Suppressor macrophage (primary cell): ENCODE data around the gene RNASEH2A.
"Not testable (repeated sequence)": the region's sequence is repeated elsewhere in the genome, so short reads cannot be mapped to it uniquely, and the experiment has no call there.

Experiments
- DNase-seq, 4 experiments: peaks; one replicate each; pipeline ENCODE4 v3.0.0-alpha.2; 2020 to 2022

RNASEH2A gene

DNA sequence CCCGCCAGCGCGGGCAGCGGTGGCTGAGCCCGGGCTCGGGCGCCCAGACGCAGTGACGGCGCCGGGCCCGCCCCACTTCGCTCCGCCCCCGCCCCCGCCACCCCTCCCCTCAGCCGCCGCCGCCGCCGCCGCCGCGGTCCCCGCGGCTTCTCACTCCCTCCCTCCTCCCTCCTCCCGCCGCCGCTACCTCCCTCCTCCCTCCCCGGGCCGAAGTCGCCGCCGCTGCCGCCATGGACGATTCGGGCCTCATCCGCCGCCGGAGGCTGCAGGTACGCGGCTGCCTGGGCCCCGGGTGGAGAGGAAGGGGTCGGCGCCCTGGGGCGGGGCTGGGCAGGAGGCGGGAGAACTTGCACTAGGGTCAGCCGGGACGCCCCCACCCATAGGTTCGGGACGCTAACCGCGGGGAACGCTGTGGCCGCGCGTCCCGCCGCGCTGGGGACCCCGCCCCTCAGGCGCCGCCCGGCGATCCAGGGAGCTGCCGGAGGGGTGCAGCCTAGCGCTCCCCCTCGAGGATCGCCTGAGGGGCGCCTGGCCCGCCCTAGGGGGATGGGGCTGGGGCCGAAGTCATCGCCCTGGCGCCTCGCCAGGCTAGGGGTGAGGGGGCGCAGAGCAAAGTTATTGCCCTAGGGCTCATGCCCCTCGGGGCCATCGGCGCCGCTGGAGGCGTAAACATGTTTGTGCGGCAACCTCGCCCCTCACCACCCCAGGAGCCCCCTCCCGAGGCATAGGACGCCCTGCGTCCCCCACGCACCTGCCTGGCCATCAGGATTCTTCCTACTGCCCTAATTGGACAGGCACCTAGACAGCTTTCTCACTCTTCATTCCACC lies 27.6 kb downstream of the RNASEH2A start:
- DNase-seq = peak in 2 of 4 experiments; percentile 41 to 45

DNA sequence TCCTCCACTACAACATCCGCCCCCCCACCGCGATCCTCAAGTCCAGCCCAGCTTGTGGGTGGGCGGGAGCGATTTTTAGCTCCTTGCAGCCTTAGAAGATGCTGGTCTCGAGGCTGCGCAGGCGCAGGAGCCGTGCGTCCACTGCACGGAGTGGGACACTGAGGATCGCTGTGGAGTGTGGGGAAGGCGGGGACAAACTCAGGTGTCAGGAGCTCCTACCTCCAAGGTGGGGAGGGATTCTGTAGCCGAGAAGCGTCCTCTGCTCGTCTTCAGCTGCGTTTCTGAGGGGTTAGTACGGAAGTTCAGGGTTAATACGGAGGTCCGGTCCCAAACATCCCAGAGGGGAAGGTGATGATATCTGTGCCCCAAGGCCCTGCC lies 28.2 kb downstream of the RNASEH2A start, which contains the start of gene RTBDN:
RTBDN (minus strand) TSS at position 14 of the 378 bp plus-strand sequence. CDS start 4,600 bp downstream, outside the sequence.
- peak in 1 of 4 experiments; percentile 8 for DNase-seq

DNA sequence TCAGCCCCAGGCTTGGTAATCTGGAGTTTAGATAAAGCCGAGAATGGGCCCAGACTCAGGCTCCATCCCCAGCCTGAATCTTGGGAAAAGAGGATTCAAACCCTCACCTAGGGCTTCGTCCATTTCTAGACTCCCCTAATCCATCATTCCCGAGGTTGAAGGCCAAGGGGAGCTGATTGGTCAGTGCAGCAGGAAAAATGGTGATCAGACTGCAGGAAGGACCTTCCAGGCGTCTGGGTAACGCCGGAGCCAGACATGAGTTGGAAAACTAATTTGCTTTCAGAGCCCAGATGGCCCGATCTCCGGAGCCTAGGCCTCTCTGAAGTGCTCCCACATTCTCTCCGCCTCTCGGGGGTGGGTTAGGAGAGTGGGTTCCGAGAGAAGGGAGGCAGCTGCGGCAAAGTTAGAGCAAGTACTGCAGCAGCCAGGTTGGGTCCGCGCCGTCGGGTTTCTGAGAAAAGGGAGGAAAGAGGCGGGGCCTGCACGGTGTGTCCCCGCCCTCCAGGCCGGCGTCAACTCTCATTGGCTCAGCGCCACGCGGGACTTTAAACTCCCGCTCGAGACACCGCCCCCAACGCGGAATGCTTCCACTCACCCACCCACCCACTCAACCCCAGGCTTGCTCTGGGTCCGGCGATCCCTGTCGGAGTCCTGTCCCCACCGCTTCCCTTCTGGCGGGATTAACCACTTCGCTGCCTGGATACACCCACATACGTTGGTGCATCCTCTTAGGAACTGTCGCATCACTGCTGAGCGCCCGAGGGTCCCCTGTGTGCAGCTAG lies 28.8 kb downstream of the RNASEH2A start:
- peak in 1 of 4 experiments; percentile 37 for DNase-seq

DNA sequence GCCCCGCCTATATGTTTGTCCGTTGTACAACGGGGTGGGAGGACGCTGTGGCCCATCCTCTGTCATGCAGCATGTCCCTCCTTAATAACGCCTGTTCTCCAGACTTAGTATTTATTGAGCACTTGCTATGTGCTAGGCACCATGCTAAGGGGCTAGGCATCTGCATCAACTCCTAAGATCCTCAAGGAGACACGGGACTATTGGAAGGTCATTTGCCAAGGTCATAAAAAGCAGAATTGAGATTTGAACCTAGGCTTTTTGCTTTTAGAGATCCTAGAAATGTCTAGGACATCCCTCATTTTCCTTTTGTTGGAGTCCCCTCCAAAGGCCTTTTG lies 30.1 kb downstream of the RNASEH2A start:
- DNase-seq = no peak

DNA sequence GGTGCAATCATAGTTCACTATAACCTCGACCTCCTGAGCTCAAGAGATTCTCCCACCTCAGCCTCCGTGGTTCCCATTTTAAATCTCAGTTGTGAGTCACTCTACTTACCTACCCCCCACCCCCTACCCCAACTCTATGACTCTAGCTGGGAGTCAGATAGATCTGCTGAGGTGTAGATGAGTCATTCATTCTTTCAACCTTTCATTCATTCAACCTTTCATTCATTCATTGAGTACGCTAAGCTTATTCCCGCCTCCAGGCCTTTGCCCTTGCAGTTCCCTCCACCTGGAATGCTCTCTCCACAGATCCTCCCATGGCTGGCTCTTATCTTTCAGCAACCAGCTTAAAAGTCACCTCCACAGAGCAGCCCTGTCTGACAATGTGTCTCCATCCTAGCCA lies 30.8 kb downstream of the RNASEH2A start:
- no peak for DNase-seq

DNA sequence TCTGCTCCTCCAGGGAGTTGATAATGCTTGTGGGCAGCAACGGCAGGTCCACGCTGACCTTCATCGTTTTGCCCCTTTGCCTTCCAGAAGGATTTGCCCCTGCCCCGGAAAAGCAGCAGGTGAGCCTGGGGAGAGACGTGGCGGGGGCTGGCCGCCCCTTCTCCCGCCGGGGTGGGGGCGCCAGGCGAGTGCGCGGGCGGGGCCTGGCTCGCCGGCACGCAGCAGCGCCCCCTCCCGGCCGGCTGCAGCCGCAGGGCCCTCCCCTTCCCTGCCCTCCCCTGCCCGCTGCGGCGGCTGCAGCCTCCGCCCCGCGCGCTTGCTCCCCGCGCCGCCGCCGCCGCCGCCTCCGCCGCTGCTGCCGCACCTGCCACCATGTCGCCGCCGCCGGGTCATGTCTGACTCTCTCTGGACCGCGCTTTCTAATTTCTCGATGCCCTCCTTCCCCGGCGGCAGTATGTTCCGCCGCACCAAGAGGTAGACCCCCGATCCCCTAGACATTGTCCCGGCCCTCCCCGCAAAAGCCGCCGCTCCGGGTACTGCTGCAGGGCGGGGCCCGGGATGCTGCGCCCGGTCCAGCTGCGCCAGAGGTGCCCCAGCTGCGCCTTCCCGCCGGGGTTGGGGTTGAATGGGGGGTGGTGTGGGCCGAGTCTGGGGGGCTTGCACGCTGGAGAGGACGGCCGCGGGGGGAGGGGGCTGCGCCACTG lies 31.9 kb downstream of the RNASEH2A start, which contains the start of gene MAST1:
MAST1 (plus strand) TSS at position 334 of the 704 bp plus-strand sequence; CDS start at position 392, 58 bp downstream.
- peak; percentile 58 to 87 (median 67) for DNase-seq

DNA sequence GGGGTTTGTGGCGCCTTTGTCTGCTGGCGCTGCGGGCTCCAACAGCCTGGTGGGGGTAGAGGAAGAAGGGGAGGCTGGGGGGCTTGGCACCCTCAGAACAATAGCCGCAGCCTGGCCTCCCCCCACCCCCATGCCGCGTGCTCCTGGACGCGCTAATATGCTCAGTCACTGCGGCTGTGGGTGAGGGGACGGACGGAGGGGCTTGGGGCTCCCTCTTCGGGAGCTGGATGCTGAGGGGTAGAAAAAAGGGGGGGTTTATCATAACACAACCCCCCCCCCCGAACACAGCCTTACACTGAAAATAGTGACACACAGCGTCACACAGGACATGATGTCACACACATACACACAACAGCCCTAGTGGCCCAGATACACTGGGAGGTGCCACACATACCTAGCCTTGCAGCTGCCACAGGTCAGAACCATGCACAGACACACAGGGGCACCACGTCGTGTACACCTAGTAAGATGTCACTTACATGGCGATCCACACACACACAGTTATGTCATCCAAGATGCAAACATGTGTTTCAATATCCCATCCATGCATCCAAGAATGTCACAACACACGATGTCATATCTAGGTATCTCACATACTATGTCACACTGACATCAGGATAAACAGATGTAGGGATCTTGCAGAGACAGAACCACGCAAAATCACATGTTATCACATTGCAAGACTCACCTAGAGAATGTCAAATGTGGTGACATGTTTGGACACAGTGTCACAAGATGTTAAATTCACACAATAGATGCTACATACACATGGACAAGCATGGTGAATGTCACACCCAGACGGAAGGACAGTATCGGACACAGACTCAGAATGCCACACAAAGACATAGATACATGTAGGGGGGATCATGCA lies 32.7 kb downstream of the RNASEH2A start:
- no peak for DNase-seq

DNA sequence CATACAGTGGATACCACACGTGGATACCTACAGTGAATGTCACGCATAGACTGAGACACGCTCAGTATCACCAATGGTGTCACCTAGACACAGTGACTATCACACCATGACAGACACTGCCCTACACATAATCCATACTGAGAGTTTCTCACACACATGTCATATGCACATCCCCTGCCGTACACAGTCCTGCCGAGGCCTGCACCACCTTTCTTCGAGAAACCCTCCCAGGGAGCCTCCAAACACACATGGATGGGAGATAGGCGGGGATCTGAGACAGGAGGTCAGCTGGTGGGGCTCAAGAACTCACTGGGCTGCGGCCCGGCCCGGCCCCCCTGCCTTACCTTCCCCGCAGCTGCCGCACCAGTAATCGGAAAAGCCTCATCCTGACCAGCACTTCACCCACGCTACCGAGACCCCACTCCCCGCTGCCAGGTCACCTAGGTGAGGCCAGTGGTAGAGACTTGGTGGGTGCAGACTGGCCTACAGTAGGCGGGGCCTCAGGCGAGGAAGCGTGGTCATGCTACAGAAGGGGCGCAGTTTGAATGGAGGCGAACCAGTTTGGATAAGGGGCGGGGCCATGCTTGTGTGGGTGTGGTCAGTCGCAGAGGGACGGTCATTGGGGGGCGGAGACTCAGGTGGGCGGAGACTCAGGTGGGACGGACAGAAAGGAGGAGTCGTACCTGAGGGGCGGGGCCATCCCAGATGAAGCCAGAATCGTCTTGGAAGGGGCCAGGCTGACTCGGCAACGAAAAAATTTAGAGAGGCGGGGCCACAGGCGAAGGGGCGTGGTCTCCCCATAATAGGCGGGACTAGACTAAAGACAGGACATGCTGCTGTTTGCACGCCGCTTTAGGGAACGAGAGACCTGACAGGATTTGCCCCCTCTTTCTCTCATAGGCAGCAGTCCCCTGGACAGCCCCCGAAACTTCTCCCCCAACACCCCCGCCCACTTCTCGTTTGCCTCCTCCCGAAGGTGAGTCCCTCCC lies 34.0 kb downstream of the RNASEH2A start:
- peak; percentile 34 to 71 (median 50) for DNase-seq

DNA sequence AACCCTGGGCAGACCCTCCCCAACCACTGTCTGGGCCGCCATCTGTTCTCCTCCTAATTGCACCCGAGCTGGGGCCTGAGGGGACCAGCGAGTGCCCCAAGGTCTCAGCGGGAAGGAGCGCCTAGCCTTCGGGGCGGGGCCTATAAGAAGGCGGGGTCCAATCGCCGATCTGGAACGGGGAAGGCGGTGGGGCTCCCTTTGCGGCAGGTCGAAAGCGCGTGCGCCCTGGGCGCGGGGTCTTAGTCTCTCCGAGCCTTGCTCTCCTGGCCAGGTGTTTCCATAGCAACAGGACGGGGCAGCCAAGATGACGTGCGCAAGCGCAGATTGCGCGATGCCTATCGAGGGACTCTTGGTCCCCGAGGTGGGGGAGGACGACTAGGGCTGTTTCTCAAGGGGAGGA lies 34.7 kb downstream of the RNASEH2A start:
- DNase-seq = peak in 1 of 4 experiments; percentile 40

DNA sequence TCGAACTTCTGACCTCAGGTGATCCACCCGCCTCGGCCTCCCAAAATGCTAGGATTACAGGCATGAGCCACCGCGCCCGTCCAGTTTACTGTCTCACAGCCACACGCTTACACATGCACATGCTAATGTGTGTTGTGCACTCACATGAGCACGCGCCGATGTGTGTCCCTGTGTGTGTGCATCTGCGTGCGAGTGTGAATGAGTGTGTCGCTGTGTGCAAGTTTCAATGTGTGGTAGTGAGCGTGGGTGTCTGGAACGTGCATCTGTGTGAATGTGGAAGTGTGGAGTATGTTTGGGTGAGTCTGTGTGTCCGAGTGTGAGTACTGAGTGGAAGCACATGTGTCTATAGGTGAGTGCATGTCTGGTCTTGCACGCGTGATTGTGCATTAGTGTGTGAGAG lies 36.1 kb downstream of the RNASEH2A start:
- no peak for DNase-seq

DNA sequence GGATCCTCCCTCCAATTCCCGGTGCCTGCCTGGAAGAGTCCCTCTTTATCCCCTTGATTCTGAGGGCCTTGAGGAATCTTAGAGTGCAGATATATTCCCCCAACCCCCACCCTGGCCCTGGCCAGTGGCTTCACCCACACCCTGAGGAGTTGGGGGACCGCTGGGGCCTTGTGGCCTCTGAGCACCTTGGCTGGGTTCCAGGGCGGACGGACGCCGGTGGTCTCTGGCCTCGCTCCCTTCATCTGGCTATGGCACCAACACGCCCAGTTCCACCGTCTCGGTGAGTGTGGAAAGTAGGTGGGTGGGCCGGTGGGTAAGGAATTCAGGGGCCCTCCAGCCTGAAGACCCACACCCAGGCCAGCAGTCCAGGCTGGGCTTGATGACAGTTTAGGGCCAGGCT lies 36.9 kb downstream of the RNASEH2A start:
- DNase-seq = no peak

DNA sequence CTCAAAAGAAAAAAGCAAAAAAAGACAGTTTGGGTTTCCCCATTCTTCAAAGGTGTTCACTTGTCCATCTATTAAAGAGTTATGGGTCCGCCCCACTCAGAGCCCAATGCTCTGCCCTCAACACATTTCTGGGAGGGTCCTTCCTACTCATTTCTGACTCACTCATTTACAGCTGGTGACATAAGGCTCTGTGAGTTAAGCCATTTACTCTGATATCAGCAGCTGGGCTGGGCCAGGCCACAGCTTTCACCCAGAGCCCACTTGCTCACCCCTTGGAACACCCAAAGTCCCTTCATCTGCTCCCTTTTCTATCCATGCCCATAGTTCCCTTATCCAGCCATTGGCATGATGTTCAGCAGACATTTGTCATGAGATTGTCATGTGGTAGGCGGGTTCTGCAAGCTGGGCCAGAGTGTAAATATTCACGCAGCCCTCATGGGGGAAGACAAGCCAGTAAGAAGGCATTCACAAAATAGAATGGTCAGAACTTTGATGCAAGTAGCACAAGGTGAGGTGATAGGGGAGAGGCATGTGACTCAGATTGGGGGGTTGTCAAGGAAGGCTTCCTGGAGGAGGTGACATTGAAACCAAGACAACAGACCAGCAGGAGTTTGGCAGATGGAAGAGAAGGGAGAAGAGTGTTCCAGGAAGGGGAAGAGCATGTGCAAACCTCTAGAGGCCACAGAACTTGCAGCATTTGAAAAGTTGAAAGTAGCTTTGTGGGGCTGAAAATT lies 37.8 kb downstream of the RNASEH2A start:
- DNase-seq = peak; percentile 27 to 60 (median 37)

DNA sequence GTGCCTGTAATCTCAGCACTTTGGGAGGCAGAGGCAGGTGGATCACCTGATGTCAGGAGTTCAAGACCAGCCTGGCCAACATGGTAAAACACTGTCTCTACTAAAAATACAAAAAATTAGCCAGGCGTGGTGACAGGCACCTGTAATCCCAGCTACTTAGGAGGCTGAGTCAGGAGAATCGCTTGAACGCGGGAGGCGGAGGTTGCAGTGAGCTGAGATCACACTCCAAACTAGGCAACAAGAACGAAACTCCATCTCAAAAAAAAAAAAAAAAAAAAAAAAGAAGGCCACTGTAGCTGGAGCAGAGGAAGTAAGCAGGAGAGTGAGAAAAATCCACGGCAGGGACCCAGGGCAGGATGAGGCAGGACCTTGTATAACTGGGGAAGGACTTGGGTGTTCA lies 40.2 kb downstream of the RNASEH2A start:
- DNase-seq = not testable (repeated sequence)

DNA sequence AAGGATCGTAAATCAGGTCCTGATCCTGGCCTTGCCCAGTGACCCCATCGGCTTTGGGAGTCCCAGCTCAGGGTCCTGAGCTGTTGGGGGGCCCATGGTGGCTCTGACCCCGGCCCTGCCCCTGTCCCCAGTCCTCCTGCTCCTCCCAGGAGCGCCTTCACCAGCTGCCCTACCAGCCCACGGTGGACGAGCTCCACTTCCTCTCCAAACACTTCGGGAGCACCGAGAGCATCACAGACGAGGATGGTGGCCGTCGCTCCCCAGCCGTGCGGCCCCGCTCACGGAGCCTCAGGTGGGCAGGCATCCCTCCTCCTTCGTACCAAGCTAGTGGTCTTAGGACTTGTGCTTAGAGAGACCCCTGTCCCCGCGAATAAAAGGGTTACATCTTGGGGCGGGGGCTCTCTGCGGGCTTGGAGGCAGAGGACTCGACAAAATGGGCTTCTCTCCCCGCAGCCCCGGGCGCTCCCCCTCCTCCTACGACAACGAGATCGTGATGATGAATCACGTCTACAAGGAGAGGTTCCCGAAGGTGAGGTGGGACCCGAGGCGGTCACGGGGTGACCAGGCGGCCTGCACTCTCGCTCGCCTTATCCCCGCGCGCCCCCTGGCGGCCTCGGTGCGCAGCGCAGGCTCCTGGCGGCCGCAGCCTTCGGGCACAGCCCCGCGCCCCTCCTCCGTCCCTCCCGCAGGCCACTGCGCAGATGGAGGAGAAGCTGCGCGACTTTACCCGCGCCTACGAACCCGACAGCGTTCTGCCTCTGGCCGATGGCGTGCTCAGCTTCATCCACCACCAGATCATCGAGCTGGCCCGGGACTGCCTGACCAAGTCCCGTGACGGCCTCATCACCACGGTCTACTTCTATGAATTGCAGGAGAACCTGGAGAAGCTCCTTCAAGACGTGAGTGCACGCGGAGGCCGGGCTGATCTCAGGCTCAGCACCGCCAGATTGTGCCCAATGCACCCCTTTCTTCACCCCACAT lies 41.1 kb downstream of the RNASEH2A start:
- peak; percentile 83 to 93 (median 90) for DNase-seq

DNA sequence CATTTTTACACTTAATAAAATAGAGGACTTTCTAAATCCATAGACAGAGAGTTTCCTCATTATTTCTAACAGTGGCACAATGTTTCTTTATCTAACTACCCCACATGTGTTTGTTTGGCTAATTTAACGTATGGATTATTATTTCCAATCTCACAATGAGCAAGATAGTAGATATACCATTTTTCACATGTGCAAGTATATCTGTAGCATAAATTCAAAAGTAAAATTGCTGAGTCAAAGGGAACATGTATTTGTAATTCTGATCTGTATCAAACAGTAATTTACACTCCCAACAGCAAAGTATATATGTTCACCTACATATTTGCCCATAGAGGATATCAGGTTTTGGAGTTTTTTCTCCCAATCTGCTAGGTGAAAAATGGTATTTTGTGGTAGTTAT lies 50.3 kb downstream of the RNASEH2A start:
- no peak for DNase-seq

DNA sequence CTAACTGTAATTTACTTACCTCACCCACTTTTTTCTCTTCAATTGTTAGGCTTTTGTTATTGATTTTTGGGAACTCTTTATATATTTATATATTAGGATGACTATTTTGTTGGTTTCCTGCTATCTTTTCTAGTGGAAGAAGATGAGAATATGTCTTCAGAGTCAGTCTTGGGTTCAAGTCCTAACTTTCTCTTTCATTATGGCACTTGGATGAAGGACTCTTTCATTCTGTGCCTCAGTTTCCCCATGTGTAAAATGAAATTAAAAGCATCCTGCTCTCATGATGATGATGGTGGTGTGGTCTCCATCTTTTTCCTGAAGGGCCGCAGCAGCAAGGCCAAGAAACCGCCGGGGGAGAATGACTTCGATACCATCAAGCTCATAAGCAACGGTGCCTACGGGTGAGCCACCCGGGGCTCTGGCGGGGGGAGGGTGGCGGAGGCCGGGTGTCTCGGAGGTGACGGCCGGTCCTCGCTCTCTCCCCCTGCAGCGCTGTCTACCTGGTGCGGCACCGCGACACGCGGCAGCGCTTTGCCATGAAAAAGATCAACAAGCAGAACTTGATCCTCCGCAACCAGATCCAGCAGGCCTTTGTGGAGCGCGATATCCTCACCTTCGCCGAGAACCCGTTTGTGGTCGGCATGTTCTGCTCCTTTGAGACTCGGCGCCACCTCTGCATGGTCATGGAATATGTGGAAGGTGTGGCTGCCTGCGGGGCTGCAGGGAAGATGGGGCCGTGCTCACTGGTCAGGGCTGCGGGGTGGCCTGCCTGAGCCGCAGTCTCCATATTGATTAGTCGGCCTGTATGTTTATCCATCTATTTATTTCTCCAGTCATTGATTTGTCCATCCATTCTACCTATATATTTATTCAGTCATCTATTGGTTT lies 51.9 kb downstream of the RNASEH2A start:
- no peak for DNase-seq

DNA sequence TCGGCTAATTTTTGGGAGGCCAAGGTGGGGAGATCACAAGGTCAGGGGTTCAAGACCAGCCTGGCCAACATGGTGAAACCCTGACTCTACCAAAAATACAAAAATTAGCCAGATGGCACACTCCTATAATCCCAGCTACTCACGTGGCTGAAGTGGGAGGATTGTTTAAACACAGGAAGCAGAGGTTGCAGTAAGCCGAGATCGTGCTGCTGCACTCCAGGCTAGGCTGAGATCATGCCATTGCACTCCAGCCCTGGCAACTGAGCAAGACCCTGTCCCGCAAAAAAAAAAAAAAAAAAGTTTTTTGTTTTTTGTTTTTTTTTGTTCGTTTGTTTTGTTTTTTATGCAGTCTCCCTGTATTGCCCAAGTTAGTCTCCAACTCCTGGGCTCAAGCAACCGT lies 53.2 kb downstream of the RNASEH2A start:
- DNase-seq = no peak
